GM12801 (cell line): ENCODE data around the gene SLX4.

Source experiments
- TF ChIP-seq, protein P1 (sequence below): IDR thresholded peaks from one replicate; pipeline ENCODE4 v1.5.1; 2011; ENCODE audit warnings: control low read depth; ENCODE audit not compliant: insufficient read length; ENCODE audit errors: extremely low read depth

Gene SLX4

DNA sequence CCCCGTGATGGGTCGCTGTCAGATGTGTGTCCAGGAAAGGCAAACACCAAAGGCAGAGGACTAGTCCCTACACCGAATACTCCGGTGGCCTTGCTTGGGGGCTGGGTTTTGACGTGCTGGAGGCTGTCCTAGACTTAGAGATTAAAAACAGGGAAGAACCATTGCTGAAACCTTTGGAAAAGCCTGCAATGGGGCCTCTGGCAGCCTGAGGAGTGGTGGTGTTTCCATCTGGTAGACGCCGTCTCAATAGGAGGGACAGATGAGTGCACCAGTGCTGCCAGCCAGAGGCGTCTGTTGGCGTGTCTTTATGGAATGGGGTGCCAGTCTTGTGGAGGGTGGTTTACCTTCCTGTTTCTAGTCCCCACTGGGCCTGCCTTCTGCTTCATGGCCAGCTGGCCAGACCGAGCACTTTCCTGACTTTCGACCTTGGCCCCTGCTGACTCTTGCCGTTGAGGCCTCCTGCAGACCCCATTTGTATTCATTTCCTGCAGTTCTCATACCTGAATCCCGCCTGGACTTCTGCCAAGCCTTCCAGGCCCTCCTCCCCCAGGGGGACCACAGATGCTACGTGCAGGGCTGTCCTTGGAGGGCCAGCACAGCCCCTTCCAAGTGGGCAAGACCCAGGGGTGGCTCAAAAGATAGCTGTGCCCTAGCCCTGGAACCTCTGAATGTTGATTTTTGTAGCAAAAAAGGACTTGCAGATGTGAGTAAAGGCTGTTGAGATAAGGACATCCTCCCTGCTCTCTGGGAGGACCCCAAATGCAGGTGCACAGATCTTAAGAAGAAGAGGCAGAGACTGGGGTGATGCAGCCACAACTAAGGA, 41.2 kb upstream of the SLX4 start:
- TF ChIP-seq, protein P1, sequence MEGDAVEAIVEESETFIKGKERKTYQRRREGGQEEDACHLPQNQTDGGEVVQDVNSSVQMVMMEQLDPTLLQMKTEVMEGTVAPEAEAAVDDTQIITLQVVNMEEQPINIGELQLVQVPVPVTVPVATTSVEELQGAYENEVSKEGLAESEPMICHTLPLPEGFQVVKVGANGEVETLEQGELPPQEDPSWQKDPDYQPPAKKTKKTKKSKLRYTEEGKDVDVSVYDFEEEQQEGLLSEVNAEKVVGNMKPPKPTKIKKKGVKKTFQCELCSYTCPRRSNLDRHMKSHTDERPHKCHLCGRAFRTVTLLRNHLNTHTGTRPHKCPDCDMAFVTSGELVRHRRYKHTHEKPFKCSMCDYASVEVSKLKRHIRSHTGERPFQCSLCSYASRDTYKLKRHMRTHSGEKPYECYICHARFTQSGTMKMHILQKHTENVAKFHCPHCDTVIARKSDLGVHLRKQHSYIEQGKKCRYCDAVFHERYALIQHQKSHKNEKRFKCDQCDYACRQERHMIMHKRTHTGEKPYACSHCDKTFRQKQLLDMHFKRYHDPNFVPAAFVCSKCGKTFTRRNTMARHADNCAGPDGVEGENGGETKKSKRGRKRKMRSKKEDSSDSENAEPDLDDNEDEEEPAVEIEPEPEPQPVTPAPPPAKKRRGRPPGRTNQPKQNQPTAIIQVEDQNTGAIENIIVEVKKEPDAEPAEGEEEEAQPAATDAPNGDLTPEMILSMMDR, result no peak

DNA sequence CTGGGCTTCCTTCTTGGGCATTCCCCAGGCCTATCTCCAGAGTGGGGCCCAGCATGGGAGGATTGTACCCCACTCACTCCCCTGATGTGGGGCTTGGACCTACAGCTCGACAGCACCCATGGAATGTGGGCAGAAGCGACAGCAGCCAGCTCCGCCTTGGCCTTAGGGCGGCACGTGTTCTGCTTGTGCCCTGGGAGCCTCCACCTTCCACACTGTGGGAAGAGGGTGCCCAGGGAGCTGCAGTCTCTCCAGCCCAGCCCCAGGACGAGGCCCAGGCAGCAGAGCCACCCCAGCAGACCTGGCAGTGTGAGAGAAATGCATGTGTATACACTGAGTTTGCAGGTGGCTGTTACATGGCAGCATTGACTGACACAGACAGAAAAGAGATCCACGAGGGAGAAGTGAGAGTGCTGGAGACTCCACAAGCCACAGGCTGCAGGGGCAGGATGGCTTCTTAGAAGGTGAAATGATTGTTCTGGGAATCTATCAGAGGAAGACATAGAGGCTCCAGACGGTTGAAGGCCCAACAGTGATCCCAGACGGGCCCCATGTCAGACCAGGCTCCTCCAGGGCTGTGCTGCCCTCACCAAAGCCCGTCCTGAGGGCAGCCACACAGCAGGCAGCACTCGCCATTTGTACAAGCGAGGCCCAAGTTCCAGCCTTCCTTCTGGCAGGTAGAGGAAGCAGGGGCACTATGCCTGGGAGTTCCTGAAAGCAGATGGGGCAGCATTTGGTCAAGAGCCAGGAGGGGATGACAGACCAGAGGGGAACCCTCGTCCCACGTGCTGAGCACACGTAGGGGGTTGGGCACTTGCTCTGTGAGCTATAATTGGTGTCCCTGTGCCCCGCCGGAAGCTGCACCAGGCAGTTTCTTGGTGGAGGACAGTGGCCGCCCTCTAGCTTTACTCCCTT, 40.3 kb upstream of the SLX4 start:
- TF ChIP-seq, protein P1, result no peak

DNA sequence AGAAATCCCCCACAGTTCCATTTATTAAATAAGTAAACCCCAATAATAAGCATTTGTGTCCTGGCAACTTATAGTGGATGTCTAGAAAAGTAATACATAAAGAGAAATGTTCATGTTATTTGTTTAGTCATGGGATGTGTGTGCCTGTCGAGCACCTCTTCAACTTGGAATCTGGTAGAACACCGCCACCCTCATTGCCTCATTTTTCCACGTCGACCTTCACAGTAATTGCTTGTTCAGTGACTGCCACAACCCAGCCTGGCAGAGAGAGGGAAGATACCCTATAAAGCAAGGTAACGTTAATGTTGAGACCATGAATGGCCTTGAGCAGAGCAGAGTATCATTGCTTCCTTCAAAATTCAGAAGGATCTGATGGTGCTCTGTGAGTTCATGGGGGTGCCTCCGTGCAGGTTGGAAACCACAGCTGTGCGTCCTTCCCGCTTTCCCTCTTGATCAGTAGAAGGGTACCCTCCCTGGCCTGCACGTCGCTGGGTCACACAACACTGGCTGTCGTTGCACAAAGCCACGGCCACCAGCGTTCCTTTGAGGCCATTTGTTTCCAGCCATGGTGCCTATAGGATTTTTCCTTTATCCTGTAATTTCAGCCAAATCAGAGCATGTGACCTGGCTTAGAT, 39.3 kb upstream of the SLX4 start:
- TF ChIP-seq, protein P1, result no peak

DNA sequence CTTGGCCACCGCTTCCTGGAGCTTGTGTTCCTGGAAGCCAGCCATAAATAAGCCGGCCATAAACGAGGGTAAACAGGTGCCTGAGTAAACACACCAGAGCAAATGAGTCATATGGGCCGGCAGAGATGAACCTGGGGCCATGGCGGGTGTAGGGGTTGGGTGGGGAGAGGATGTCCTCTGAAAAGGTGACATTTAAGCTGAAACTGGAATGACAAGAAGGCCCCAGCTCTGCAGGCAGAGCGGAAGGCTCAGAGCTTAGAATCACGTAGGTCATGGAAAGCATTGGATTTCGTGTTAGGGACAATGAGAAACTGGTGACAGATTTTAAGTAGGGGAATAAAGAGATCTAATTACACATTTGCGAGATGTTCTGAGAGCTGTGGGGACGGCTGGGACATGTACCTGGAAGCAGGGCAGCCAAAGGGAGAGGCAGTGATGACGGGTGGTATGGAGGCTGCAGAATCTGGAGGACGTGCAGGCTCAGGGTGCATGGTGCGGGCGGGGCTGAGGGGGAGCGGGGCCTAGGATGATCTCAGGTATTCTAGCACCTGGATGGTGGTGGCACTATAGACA, 35.0 kb upstream of the SLX4 start:
- TF ChIP-seq, protein P1, result no peak

DNA sequence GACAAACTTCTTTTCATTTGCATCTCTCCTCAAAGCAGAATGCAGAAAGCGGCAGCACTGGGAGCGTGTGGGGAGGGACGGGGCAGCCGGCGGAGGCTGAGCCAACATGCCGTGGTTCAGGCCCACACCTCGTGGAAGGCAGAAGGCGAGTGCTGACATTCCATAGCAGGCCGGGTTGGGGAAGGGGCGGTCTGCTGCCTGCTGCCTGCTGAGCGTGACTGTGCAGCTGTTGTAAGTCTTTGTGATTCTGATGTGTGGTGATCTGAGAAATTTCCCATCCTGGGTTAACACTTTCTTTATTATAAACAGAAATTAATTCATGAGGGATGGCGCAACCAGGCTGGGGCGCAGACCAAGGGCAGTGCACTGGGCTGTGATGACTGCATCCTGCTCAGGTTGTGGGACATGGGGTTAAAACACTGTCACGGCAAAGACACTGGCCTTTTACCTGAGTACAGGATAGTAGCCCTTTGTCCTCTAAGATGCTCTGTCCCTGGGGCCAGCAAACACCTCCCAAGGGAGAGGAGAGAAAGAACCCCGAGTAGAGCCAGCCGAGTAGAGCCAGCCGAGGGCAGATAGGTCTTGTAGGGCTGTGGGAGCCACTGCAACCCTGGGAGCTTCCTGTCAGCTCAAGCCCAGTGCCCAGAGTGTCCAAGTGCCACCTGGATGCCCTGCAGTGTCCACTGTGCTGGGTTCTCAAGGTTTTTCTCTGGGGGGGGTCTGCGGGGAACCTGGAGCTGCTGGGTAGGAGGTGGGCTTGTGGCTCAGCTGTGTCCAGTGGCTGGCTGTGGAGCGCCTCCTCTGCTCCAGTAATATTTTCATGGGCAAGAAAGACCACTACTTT, 34.3 kb upstream of the SLX4 start:
- TF ChIP-seq, protein P1, result no peak

DNA sequence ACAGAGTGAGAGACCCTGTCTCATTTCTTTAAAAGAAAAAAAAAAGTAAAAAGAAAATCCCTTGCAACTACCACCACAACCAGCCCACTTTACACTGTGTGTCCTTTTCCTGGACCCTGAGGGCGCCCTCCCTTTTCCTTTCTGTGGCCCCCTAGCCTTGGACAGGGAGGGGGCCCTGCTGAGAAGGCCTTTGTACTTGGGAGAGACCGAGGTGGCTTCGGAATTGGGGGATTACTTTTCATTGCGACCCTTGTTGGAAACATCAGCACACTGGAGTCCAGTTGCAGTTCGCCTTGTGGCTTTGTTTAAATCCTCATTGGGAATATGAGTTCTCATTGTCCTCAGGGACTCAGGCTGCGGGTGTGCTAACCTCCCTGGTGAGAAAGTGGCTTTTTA, 33.7 kb upstream of the SLX4 start:
- TF ChIP-seq, protein P1, result no peak
